GM21526 (cell line): Measurements from ENCODE around the gene MUC20.
"Not testable (repeated sequence)": the region's sequence is repeated elsewhere in the genome, so short reads cannot be mapped to it uniquely, and the experiment has no call there.

ENCODE experiments used
- ATAC-seq: cut with Tn5 transposase; IDR thresholded peaks from one replicate; pipeline ENCODE4 v1.9.1; 2021; ENCODE audit warnings: moderate library complexity; ENCODE audit not compliant: unreplicated experiment, low FRiP score

MUC20 gene

DNA sequence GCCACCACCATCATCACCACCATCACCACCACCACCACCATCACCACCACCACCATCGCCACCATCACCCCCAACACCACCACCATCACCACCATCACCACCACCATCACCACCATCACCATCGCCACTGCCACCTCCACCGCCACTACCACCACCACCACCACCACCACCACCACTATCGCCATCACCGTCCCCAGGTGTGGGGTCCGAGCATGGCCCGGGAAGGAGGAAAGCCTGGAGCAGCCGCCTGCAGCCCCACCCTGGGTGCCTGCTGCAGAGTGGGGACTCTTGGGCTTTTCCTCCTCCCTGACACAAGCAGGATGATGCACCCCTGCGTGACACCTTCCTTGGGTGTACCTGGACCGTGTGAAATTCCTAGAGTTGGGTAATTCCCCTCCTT is 47.0 kb downstream of the MUC20 start:
- ATAC-seq, result no peak

DNA sequence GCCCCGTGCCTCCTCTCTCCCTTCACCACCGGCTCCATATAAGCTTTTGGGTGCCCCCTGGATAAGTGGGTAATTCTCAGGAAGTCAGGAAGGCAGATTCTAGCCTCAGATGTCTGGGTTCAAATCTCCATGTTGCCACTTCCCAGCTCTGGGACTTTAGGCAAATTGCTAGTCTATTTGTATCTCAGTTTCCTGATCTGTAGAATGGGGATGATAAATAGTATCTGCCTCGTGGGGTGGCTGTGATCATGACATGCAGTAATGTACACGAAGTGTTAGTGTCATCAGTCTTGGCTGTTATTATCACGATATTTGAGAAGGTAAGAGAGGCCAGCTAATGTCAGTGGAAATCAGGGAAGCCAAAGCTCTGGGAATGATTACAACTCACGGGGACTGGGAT is 47.6 kb downstream of the MUC20 start:
- ATAC-seq, result no peak

DNA sequence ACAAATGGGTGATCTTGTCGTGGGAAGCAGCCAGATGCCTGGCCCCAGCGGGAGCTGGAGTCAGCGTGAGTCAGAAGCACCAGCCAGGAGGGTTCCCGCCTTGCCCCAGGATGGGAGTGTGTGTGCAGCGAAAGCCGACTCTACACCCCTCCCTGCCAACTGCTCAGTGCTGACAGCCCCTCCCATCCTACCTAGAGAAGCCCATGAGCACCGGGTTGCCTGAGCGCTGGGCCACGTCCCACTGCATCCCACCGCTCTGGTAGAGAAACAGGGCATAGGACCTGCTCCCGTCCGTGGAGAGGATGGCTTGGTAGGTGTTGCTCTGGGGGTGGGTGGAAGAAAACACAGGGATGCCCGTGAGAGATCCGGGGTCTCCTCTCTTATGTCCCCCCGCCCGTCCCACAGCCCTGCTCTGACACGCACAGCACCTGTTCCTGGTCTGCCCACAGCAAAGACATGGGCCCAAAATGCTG is 48.1 kb downstream of the MUC20 start:
- ATAC-seq, result no peak

DNA sequence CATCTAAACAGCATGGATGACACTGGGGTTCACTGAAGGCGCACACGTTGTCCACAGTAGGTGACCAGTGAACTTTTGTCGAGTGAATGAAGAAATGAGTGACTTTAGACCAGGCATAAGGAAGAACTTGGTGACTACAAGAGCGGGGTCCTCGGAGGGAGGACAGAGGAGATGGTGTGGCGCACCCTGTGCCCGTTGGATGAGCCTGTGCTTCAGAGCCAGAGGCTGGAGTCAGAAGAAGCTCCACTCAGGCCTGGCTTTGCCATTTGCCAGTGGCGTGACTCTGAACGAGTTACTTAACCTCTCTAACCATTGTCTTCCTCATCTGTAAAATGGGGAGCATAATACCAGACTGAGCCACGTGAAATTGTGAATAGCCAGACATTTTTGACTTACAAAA is 48.8 kb downstream of the MUC20 start:
- no peak for ATAC-seq

DNA sequence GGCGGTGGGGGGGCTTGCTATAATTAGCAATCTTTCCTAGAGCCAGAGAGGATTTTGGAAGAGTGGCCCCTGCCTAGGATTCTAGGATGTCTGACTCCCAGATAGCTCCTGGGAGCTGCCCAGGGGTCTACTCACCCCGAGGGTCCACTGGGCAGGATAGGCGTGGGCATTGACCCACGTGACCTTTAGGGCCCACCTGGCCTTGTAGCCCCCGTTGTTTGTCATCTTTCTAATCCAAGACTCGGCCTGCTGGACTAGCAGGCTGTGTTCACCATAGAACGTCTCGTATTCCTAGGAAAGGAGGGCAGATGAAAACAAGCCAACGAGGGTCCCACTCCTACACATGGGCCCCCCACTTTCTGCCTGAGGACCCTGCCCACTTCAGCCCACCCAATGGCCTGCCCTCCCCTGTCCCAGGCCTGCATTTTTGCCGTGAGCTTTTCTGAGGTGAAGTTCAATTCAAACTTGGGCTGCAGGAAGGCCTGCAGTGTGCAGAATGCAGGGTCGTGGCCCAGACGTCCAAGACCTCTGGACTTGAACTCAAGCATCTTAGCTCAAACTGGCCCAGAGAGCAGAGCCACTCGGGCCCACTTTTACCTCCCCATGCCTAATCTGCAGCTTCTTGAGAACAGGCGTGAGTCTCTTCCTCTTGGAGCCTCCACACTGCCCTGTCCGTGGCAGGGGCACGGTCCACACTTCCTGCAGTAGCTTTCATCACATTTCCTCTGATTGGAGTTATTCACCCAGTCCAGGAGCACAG is 49.5 kb downstream of the MUC20 start:
- no peak for ATAC-seq

DNA sequence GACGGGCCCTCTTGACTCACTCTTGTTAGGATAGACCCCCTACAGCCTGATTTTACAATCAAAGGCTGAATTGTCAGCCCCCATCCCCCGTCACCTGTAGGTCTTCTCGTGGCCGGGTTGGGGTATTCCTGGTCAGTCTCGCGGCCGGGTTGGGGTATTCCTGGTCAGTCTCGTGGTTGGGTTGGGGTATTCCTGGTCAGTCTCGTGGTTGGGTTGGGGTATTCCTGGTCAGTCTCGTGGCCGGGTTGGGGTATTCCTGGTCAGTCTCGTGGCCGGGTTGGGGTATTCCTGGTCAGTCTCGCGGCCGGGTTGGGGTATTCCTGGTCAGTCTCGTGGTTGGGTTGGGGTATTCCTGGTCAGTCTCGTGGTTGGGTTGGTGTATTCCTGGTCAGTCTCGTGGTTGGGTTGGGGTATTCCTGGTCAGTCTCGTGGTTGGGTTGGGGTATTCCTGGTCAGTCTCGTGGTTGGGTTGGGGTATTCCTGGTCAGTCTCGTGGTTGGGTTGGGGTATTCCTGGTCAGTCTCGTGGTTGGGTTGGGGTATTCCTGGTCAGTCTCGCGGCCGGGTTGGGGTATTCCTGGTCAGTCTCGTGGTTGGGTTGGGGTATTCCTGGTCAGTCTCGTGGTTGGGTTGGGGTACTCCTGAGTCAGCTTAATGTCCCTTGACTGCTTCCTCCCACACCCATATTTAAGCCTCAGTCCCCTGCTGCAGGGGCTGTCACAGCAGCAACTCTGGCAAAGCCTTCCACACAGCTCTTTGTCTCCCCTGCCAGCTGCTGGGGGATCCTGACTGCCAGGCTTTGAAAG is 50.3 kb downstream of the MUC20 start:
- not testable (repeated sequence) for ATAC-seq

DNA sequence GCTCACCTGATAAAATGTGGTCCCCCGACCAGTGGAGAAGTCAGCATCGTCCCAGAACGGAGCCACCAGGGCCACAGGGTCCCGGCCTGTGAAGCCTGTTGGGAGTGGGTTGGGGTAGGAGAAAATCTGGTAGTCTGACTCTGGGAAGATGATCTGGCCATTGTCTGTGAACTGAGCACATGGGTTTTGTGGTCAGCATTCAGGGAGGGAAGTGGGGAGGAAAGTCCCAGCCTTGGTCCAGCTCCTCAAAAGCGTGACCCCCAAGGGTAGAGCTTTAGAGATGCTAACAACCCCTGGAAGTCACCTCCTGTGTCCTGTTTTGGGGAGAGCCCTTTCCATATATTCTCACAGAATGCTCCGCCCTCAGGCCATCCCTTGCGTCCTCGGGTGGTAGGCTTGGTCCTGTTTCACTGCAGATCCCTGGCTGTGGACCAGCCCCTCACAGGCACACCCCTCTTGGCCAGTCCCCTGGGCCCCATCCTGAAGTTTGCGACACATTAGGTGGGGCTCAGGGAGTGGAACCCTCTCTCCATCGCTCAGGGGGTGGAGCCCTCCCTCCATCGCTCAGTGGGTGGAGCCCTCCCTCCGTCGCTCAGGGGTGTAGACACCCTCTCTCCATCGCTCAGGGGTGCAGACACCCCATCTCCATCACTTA is 51.0 kb downstream of the MUC20 start:
- ATAC-seq, result no peak

DNA sequence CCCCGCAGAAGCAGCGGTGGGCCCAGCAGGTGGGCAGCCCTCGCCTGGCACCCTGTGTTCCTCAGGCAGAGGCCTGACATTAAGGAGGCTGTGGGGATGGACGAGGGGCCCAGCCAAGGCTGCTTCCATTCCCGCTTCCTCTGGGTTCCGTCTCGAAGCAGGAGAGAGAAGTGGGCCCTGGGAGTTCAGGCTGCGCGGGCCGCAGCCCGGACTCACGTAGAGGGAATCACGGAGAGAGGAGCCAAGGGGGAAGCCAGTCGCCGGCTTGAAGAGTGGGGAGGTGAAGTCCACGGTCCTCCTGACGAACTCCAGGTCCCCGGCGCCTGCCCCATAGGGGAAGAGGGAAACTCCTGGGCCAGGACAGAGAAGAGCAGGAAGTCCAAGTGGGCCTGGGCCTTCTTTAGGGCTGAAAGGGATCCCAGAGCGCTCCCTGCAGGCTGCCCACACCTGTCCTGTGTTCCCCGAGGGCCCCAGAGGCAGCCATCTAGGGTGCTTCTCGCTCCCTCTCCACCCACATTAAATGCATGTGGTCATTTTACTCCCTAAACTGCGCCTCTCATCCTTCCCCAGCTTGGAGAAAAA is 53.3 kb downstream of the MUC20 start:
- no peak for ATAC-seq

DNA sequence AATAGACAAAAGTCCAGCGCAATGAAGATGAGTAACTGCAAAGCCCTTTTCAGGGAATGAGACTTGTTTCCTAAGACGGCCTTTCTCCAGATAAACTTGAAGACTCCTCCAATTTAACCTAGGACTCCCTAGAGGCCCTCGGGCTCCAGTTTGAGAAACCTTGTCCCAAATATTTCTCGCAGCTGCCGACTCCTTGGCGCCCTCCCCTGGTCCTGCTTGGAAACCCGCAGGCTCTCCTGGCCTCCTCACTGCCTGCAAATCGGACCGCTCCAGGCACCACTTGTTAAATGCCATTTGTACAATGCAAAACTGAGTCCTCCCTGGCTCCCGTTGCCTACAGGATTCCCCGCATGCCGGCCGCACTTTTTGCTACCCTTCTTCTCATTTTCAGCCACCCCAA is 54.1 kb downstream of the MUC20 start:
- ATAC-seq, result no peak

DNA sequence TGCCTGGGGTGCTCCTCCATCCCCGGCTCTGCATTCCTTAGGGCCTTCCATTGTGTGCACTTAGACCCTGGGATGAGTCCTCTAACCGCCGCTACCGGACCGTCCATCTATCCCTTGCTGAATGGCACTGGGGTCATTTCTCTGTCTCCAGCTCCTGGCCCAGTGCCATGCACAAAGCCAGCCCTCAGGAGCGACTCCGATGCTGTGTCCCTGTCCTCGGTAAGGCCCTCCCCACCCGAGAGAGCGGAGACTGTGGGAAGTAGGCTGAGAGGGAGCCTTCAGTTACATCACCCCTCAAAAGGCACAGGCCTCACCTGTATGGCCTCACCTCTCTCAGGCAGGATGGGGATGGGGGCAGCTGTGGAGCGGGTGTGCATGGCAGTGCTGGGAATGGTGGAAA is 57.2 kb downstream of the MUC20 start:
- ATAC-seq, result no peak

DNA sequence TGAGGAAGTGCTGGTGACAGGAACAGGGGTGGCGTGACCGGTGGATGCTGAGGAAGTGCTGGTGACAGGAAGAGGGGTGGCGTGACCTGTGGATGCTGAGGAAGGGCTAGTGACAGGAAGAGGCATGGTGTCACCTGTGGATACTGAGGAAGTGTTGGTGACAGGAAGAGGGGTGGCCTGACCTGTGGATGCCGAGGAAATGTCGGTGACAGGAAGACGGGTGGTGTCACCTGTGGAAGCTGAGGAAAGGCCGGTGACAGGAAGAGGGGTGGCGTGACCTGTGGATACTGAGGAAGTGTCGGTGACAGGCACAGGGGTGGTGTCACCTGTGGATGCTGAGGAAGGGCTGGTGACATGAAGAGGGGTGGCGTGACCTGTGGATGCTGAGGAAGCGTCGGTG is 60.5 kb downstream of the MUC20 start:
- not testable (repeated sequence) for ATAC-seq
